Measurements from ENCODE around the gene MYBPHL.
"Not testable (repeated sequence)": the region's sequence is repeated elsewhere in the genome, so short reads cannot be mapped to it uniquely, and the experiment has no call there.

MYBPHL gene

GRCh38 chr1:109306832-109307273 lies at the start of gene MYBPHL:
TSS of gene MYBPHL (minus strand) at chr1:109307011. CDS start at chr1:109306991, 20 bp downstream.
- no peak for DNase-seq

- no peak for DNase-seq
These were observed 49.7 kb upstream of the MYBPHL start for GRCh38 chr1:109356505-109356904.

GRCh38 chr1:109354929-109355328 lies 48.1 kb upstream of the MYBPHL start:
- no peak for DNase-seq

- no peak for DNase-seq
These were observed 44.6 kb upstream of the MYBPHL start for GRCh38 chr1:109351457-109351856.

- no peak for DNase-seq
These were observed 43.8 kb upstream of the MYBPHL start for GRCh38 chr1:109350655-109351054.

GRCh38 chr1:109350182-109350581 lies 43.4 kb upstream of the MYBPHL start:
- DNase-seq = no peak

- DNase-seq = no peak
These were observed 40.7 kb upstream of the MYBPHL start for GRCh38 chr1:109347511-109347910.

- no peak for DNase-seq
These were observed 35.4 kb upstream of the MYBPHL start for GRCh38 chr1:109341944-109342930.

GRCh38 chr1:109338608-109339007 lies 31.8 kb upstream of the MYBPHL start:
- DNase-seq = no peak

GRCh38 chr1:109338091-109338490 lies 31.3 kb upstream of the MYBPHL start:
- DNase-seq = no peak

GRCh38 chr1:109335091-109335490 lies 28.3 kb upstream of the MYBPHL start:
- no peak for DNase-seq

GRCh38 chr1:109331113-109331512 lies 24.3 kb upstream of the MYBPHL start:
- no peak for DNase-seq

- DNase-seq = no peak
These were observed 20.5 kb upstream of the MYBPHL start for GRCh38 chr1:109327285-109327684.

- no peak for DNase-seq
These were observed 16.2 kb upstream of the MYBPHL start for GRCh38 chr1:109322974-109323373.

- no peak for DNase-seq
These were observed 12.3 kb upstream of the MYBPHL start for GRCh38 chr1:109319114-109319513.

GRCh38 chr1:109316506-109316905 lies 9.7 kb upstream of the MYBPHL start:
- DNase-seq = no peak

- no peak for DNase-seq
These were observed 8.5 kb upstream of the MYBPHL start for GRCh38 chr1:109315288-109315687.

- no peak for DNase-seq
These were observed 8.0 kb upstream of the MYBPHL start for GRCh38 chr1:109314795-109315194.

GRCh38 chr1:109312978-109313775 lies 6.4 kb upstream of the MYBPHL start:
- no peak for DNase-seq

GRCh38 chr1:109312246-109312645 lies 5.4 kb upstream of the MYBPHL start:
- DNase-seq = no peak

GRCh38 chr1:109309347-109309746 lies 2.5 kb upstream of the MYBPHL start:
- DNase-seq = no peak

GRCh38 chr1:109307274-109308021 lies 637 bp upstream of the MYBPHL start:
- DNase-seq = no peak

- DNase-seq = not testable (repeated sequence)
These were observed 820 bp downstream of the MYBPHL start for GRCh38 chr1:109305991-109306390.
